B cell (primary cell): ENCODE measurements around the gene XPC.

ENCODE experiments used
- EZH2 ChIP-seq: IDR thresholded peaks from 2 replicates; pipeline ENCODE4 v1.6.1; 2012; ENCODE audit warnings: borderline replicate concordance, low read depth, mild to moderate bottlenecking, moderate library complexity, low read length; ENCODE audit not compliant: insufficient read depth, poor library complexity, severe bottlenecking
- TF ChIP-seq, protein P1 (sequence below): fragments of 200-600 bp; IDR thresholded peaks from one replicate; pipeline ENCODE4 v1.8.0; 2022; ENCODE audit warnings: antibody characterized with exemption, mild to moderate bottlenecking

DNA sequence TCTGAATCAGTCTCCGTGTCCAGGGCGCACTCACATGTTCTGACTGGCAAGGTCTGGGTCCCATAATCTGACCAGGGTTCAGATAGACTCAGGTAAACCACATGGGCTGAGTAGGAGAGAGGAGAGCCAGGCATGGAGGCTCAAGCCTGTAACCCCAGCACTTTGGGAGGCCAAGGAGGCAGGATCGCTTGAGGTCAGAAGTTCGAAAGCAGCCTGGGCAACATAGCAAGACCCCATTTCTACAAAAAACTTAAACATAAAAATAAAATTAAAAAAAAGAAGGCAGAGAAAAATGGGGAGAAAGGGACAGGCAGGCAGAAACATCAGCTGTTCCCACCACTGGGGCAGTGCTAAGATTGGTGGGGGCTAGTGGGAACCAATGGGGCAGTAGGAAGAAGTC is 48.2 kb downstream of the XPC start:
- TF ChIP-seq EZH2 = no peak
- TF ChIP-seq, protein P1, sequence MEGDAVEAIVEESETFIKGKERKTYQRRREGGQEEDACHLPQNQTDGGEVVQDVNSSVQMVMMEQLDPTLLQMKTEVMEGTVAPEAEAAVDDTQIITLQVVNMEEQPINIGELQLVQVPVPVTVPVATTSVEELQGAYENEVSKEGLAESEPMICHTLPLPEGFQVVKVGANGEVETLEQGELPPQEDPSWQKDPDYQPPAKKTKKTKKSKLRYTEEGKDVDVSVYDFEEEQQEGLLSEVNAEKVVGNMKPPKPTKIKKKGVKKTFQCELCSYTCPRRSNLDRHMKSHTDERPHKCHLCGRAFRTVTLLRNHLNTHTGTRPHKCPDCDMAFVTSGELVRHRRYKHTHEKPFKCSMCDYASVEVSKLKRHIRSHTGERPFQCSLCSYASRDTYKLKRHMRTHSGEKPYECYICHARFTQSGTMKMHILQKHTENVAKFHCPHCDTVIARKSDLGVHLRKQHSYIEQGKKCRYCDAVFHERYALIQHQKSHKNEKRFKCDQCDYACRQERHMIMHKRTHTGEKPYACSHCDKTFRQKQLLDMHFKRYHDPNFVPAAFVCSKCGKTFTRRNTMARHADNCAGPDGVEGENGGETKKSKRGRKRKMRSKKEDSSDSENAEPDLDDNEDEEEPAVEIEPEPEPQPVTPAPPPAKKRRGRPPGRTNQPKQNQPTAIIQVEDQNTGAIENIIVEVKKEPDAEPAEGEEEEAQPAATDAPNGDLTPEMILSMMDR = no peak
